Left renal cortex interstitium (tissue), 4 donors: ENCODE measurements around the gene AK1. TPM values are rescaled to one million over a fixed set of nuclear protein-coding genes. Genes with fewer than 3 reads are reported as not detected.
"Not testable (repeated sequence)": the region's sequence is repeated elsewhere in the genome, so short reads cannot be mapped to it uniquely, and the experiment has no call there.

Experiments
- DNase-seq, 4 donors: peaks; one replicate each; pipeline ENCODE4 v3.0.0-alpha.2; 2013; ENCODE audit warnings: low read depth in 4 of 4, low spot score in 2 of 4, missing footprints in 1 of 4
- polyA plus RNA-seq, 4 donors: library from polyadenylated mRNA; unstranded; fragments of 120-200 nt; gene quantifications; one replicate each; pipeline ENCODE4 v1.2.1, GENCODE V29; 2013; ENCODE audit not compliant: insufficient read length in 4 of 4

The AK1 gene
- polyA plus RNA-seq, 4 donors = 38.3 to 60.4 (median 48.1) TPM

- DNase-seq = not testable (repeated sequence)
These were observed 7.4 kb downstream of the AK1 start for GRCh38 chr9:127870153-127870491.

GRCh38 chr9:127869310-127870152 lies 7.9 kb downstream of the AK1 start:
- peak in 2 of 4 donors; percentile 65 to 72 for DNase-seq

GRCh38 chr9:127868278-127868902 lies 9.1 kb downstream of the AK1 start:
- no peak for DNase-seq

- no peak for DNase-seq
These were observed 9.9 kb downstream of the AK1 start for GRCh38 chr9:127867356-127868277.

- DNase-seq = no peak
These were observed 10.9 kb downstream of the AK1 start for GRCh38 chr9:127866535-127866934.

- no peak for DNase-seq
These were observed 11.6 kb downstream of the AK1 start for GRCh38 chr9:127865645-127866464.

- DNase-seq = no peak
These were observed 14.3 kb downstream of the AK1 start for GRCh38 chr9:127863191-127863621.

GRCh38 chr9:127862075-127863011 lies 15.1 kb downstream of the AK1 start:
- no peak for DNase-seq

GRCh38 chr9:127860779-127861178 lies 16.7 kb downstream of the AK1 start:
- no peak for DNase-seq

GRCh38 chr9:127860260-127860659 lies 17.2 kb downstream of the AK1 start:
- DNase-seq = no peak

- DNase-seq = no peak
These were observed 19.4 kb downstream of the AK1 start for GRCh38 chr9:127858041-127858512.

- DNase-seq = no peak
These were observed 20.2 kb downstream of the AK1 start for GRCh38 chr9:127857278-127857677.

- DNase-seq = no peak
These were observed 20.8 kb downstream of the AK1 start for GRCh38 chr9:127856729-127857116.

GRCh38 chr9:127856094-127856728 lies 21.3 kb downstream of the AK1 start:
- no peak for DNase-seq

- DNase-seq = no peak
These were observed 22.0 kb downstream of the AK1 start for GRCh38 chr9:127855522-127855921.

GRCh38 chr9:127854960-127855359 lies 22.5 kb downstream of the AK1 start:
- DNase-seq = no peak

GRCh38 chr9:127854184-127854806 lies 23.2 kb downstream of the AK1 start, which contains the start of gene ENG:
TSS of gene ENG (minus strand) at chr9:127854658. CDS start at chr9:127854355, 303 bp downstream.
- no peak for DNase-seq
